GM18870 (cell line): ENCODE measurements around the gene MRS2.
"Not testable (repeated sequence)": the region's sequence is repeated elsewhere in the genome, so short reads cannot be mapped to it uniquely, and the experiment has no call there.

Experiments used
- ATAC-seq: cut with Tn5 transposase; IDR thresholded peaks from one replicate; pipeline ENCODE4 v1.9.1; 2021; ENCODE audit warnings: moderate library complexity; ENCODE audit not compliant: unreplicated experiment

The MRS2 gene

GRCh38 chr6:24387818-24388217 is 14.9 kb upstream of the MRS2 start:
- no peak for ATAC-seq

- ATAC-seq, result no peak
Observed at GRCh38 chr6:24391208-24391607, 11.5 kb upstream of the MRS2 start.

- ATAC-seq, result peak; percentile 74
Observed at GRCh38 chr6:24391756-24392405, 10.9 kb upstream of the MRS2 start.

GRCh38 chr6:24394061-24394779 is 8.5 kb upstream of the MRS2 start:
- ATAC-seq, result no peak

GRCh38 chr6:24394780-24395437 is 7.8 kb upstream of the MRS2 start:
- ATAC-seq, result no peak

- ATAC-seq, result no peak
Observed at GRCh38 chr6:24396824-24397223, 5.9 kb upstream of the MRS2 start.

GRCh38 chr6:24397631-24398030 is 5.1 kb upstream of the MRS2 start:
- ATAC-seq, result no peak

GRCh38 chr6:24400045-24401039 is 2.4 kb upstream of the MRS2 start:
- ATAC-seq, result not testable (repeated sequence)

GRCh38 chr6:24401458-24401857 is 1.3 kb upstream of the MRS2 start:
- no peak for ATAC-seq

GRCh38 chr6:24403501-24403824 is 727 bp downstream of the MRS2 start:
- ATAC-seq, result no peak

- no peak for ATAC-seq
Observed at GRCh38 chr6:24405262-24405661, 2.5 kb downstream of the MRS2 start.

- ATAC-seq, result peak; percentile 89
Observed at GRCh38 chr6:24408719-24409410, 6.1 kb downstream of the MRS2 start.

- ATAC-seq, result no peak
Observed at GRCh38 chr6:24410622-24411021, 7.9 kb downstream of the MRS2 start.

GRCh38 chr6:24412294-24412693 is 9.6 kb downstream of the MRS2 start:
- ATAC-seq, result no peak

GRCh38 chr6:24414531-24414930 is 11.8 kb downstream of the MRS2 start:
- ATAC-seq, result not testable (repeated sequence)

- peak; percentile 81 for ATAC-seq
Observed at GRCh38 chr6:24415753-24416152, 13.0 kb downstream of the MRS2 start.

GRCh38 chr6:24419526-24419925 is 16.8 kb downstream of the MRS2 start:
- ATAC-seq, result no peak

- no peak for ATAC-seq
Observed at GRCh38 chr6:24425091-24425490, 22.4 kb downstream of the MRS2 start.

- ATAC-seq, result no peak
Observed at GRCh38 chr6:24426729-24427446, 24.2 kb downstream of the MRS2 start.

GRCh38 chr6:24428615-24429014 is 25.9 kb downstream of the MRS2 start:
- ATAC-seq, result no peak
